Hematopoietic multipotent progenitor cell treated with erythropoietin and hydrocortisone succinate and interleukin-3 and kit ligand, for 6 days (in vitro differentiated cells): ENCODE measurements around the gene PKD2L1.
A peak's percentile ranks its signal among the peaks of the same experiment; 100 is the strongest.
"Not testable (repeated sequence)": the region's sequence is repeated elsewhere in the genome, so short reads cannot be mapped to it uniquely, and the experiment has no call there.

Source experiments
- DNase-seq: peaks from one replicate; pipeline ENCODE4 v3.0.0-alpha.2; 2015

Gene PKD2L1

DNA sequence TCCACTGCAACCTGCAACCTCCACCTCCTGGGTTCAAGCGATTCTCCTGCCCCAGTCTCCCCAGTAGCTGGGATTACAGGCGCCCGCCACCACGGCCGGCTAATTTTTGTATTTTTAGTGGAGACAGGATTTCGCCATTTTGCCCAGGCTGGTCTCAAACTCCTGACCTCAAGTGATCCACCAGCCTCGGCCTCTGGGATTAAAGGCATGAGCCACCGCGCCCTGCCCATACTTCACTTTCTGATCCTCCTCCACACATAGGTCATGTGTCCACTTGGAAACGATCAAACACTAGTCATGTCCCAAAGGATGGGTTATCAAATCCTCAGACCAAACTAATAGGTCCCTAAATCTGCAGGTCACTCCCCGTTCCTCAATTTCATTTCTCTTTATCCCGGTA is 44.7 kb downstream of the PKD2L1 start:
- DNase-seq: not testable (repeated sequence)

GRCh38 chr10:100282907-100283306 is 47.1 kb downstream of the PKD2L1 start:
- DNase-seq: no peak

DNA sequence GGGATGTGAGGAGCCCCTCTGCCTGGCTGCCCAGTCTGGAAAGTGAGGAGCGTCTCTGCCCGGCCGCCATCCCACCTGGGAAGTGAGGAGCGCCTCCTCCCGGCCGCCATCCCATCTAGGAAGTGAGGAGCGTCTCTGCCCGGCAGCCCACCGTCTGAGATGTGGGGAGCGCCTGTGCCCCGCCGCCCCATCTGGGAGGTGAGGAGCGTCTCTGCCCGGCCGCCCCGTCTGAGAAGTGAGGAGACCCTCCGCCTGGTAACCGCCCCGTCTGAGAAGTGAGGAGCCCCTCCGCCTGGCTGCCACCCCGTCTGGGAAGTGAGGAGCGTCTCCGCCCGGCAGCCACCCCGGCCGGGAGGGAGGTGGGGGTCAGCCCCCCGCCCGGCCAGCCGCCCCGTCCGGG is 53.1 kb downstream of the PKD2L1 start:
- not testable (repeated sequence) for DNase-seq

- DNase-seq: peak; percentile 93
These were observed 62.6 kb downstream of the PKD2L1 start, which contains the start of gene CWF19L1 for GRCh38 chr10:100267239-100268104. CWF19L1 (minus strand) TSS chr10:100267638; CDS start chr10:100267593, 45 bp downstream.

DNA sequence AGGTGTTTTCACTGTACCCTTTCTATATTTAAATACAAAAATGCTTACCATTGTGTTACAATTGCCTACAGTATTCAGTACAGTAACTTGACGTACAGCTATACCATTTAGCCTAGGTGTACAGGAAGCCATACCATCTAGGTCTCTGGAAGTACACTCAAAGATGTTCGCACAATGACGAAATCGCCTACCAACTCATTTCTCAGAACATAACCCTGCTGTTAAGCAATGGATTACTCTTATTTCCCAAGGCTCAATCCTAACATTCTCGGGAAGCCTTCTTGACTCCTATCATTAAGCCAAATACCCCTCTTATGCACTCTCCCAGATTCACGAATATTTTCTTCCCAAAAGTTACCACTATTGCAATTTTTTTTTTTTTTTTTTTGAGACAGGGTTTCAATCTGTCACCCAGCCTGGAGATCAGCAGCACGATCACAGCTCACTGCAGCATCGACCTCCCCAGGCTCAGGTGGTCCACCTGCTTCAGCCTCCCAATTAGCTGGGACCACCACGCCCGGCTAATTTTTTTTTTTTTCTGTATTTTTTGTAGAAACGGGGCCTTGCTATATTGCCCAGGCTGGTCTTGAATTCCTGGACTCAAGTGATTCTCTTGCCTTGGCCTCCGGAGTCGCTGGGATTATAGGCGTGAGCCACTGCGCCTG is 64.1 kb downstream of the PKD2L1 start:
- no peak for DNase-seq

DNA sequence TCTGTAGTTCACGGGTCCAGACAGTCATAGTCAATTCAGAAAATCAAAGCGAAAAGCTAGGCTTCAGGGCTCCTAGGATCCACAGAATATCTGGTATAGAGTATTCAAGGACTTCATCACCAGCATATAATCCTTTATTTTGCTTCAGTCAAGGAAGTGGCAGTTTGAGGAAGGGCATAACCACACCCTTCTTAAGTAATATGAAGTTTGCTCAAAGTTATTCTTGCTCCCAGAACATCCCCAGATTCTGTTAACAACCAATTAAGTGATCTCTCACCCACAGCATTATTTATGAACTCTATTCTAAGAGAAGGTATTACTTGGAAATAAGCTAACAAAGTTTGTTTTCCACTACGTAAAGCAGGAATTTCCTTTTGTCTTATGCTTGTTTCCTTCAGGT is 75.8 kb downstream of the PKD2L1 start:
- no peak for DNase-seq

DNA sequence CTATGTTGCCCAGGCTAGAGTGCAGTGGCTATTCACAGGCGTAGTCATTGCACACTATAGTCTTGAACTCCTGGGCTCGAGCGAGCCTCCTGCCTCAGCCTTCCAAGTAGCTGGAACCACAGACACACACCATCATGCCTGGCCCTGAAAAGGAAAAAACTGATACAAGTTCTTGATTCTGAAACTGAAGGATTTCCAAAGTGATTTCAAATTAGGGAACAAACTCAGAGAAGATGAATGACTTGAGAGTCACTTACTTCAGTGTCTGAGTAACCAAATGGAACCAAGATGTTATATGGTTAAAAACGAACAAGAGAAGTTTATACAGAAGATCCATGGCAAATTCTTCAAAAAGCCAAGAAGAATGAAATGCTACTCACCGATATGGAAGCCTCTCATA is 77.0 kb downstream of the PKD2L1 start:
- DNase-seq: no peak

DNA sequence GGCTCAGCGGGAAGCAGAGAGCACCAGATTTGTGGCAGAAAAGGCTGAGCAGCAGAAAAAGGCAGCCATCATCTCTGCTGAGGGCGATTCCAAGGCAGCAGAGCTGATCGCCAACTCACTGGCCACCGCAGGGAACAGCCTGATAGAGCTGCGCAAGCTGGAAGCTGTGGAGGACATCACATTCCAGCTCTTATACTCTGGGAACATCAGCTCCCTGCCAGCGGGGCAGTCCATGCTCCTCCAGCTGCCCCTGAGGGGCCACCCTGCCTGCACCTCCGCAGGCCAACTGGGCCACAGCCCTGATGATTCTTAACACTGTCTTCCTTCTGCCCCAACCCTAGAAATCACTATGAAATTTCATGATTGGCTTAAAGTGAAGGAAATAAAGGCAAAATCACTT is 81.2 kb downstream of the PKD2L1 start:
- no peak for DNase-seq

DNA sequence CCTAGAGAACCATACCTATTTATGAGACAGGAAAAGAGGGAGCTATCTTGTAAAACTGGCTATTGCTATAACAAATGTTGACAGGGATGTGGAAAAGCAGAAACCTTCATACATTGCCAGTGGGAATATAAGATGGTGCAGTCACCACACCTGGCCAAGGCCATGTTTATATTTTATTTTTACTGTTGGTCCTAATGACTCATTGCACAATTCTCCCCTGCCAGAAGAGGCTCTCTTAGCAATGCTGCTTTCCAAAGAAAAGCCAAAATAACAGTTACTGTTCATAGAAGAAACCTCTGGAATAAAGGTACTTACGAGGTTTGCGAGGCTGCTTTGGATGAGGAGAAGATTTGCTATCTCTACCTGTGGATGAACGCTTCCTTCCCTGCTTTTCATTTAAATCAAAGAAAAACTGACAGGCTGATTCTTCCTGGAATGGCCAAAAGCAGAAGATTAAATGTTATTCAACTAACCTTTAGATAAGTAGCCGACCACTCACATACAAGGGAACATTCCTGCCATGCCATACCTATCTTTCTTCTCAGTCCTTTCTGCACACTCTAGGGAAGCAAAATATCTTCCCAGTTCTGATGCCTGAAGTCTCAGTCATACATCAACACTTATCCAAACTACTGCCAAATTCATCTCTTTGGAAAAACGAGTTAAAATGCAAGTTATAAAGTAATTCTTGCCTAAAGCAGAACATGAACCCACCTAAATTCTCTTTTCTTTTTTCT is 84.4 kb downstream of the PKD2L1 start:
- DNase-seq: no peak

GRCh38 chr10:100239851-100240250 is 90.2 kb downstream of the PKD2L1 start:
- no peak for DNase-seq

GRCh38 chr10:100238429-100238828 is 91.6 kb downstream of the PKD2L1 start:
- no peak for DNase-seq
